Measurements from ENCODE around the gene INTS6. TPM values are rescaled to one million over a fixed set of nuclear protein-coding genes. Genes with fewer than 3 reads are reported as not detected.

The INTS6 gene
- total RNA-seq, 1 experiment from 2014 or later, result 26.6 TPM

- TF ChIP-seq EZH2 (IDR thresholded peaks at IDR 0.05; ENCODE audit: low read length, unreplicated experiment) (no peak), EZH2phosphoT487 (IDR thresholded peaks at IDR 0.05; ENCODE audit: borderline replicate concordance, low read length) (no peak), CTCF (conservative IDR thresholded peaks at IDR 0.05; ENCODE audit: low read depth, low read length) (no peak)
- CTCF ChIA-PET, result no interaction called here
- Histone ChIP-seq H3K79me2 (ENCODE audit: low read length) (no peaks in the 10 kb centered on the region), H3K4me1 (ENCODE audit: insufficient read depth, low read length) (no peaks in the 10 kb centered on the region), H3K9me2 (replicated peaks; ENCODE audit: low read length) (no peaks in the 10 kb centered on the region), H4K20me1 (ENCODE audit: low read length) (no peaks in the 10 kb centered on the region), H2AFZ (ENCODE audit: low read length) (no peak overlapping the region), H3K27me3 (ENCODE audit: low read length) (no peaks in the 10 kb centered on the region), H3K9me3 (ENCODE audit: low read length) (no peaks in the 10 kb centered on the region), H3F3A (ENCODE audit: low read length, unreplicated experiment) (no peaks in the 10 kb centered on the region), H3K4me2 (ENCODE audit: low read length) (no peak overlapping the region), H3K9ac (ENCODE audit: low read length) (no peak overlapping the region), H3K4me3 (ENCODE audit: low read length) (no peak overlapping the region), H3K36me3 (ENCODE audit: low read depth, low read length) (no peaks in the 10 kb centered on the region; the same call in 1 of the 2 replicates), H3K27ac (ENCODE audit: low read length) (no peak overlapping the region)
- intact Hi-C loops (cut with micrococcal nuclease), result no loop called here
- DNase-seq, result no peak
- ATAC-seq, result no peak
- POLR2A ChIA-PET (ENCODE audit: unreplicated experiment), result no interaction called here
- BruUV-seq (replicated peaks), result no TSS peak
These were observed 94.8 kb downstream of the INTS6 start for GRCh38 chr13:51357928-51358595.

GRCh38 chr13:51355217-51355616 lies 97.6 kb downstream of the INTS6 start:
- H3K27ac ChIP-seq (ENCODE audit: low read length), result no peak overlapping the region
- H3K4me1 ChIP-seq (ENCODE audit: insufficient read depth, low read length), result no peaks in the 10 kb centered on the region
- intact Hi-C loops (cut with micrococcal nuclease), result no loop called here
- TF ChIP-seq CTCF (conservative IDR thresholded peaks at IDR 0.05; ENCODE audit: low read depth, low read length) (no peak), EZH2 (IDR thresholded peaks at IDR 0.05; ENCODE audit: low read length, unreplicated experiment) (no peak)
- no peaks in the 10 kb centered on the region for H3K27me3 ChIP-seq (ENCODE audit: low read length)
- no peaks in the 10 kb centered on the region for H3K79me2 ChIP-seq (ENCODE audit: low read length)
- DNase-seq (no peak), ATAC-seq (no peak)
- no peak overlapping the region for H2AFZ ChIP-seq (ENCODE audit: low read length)
- POLR2A ChIA-PET (ENCODE audit: unreplicated experiment), result no interaction called here
- H4K20me1 ChIP-seq (ENCODE audit: low read length), result no peaks in the 10 kb centered on the region
- no peaks in the 10 kb centered on the region for H3K36me3 ChIP-seq (ENCODE audit: low read depth, low read length)
- H3K9me3 ChIP-seq (ENCODE audit: low read length), result no peaks in the 10 kb centered on the region
- H3F3A ChIP-seq (ENCODE audit: low read length, unreplicated experiment), result no peaks in the 10 kb centered on the region
- no peak overlapping the region for H3K9ac ChIP-seq (ENCODE audit: low read length)
- H3K4me3 ChIP-seq (ENCODE audit: low read length), result no peak overlapping the region
- H3K4me2 ChIP-seq (ENCODE audit: low read length), result no peak overlapping the region
- BruUV-seq (replicated peaks), result no TSS peak
- no peaks in the 10 kb centered on the region for H3K9me2 ChIP-seq (replicated peaks; ENCODE audit: low read length)
- CTCF ChIA-PET, result no interaction called here

- H3K9me2 ChIP-seq (replicated peaks; ENCODE audit: low read length), result no peaks in the 10 kb centered on the region
- H3K27ac ChIP-seq (ENCODE audit: low read length), result no peak overlapping the region
- H4K20me1 ChIP-seq (ENCODE audit: low read length), result no peaks in the 10 kb centered on the region
- H3K4me2 ChIP-seq (ENCODE audit: low read length), result no peak overlapping the region
- no peak overlapping the region for H2AFZ ChIP-seq (ENCODE audit: low read length)
- no peak for TF ChIP-seq EZH2 (IDR thresholded peaks at IDR 0.05; ENCODE audit: low read length, unreplicated experiment)
- no peak for TF ChIP-seq EZH2phosphoT487 (IDR thresholded peaks at IDR 0.05; ENCODE audit: borderline replicate concordance, low read length)
- no peak for TF ChIP-seq CTCF (conservative IDR thresholded peaks at IDR 0.05; ENCODE audit: low read depth, low read length)
- H3F3A ChIP-seq (ENCODE audit: low read length, unreplicated experiment), result no peaks in the 10 kb centered on the region
- intact Hi-C loops (cut with micrococcal nuclease), result no loop called here
- ChIA-PET POLR2A (ENCODE audit: unreplicated experiment) (no interaction called here), CTCF (no interaction called here)
- no peak overlapping the region for H3K9ac ChIP-seq (ENCODE audit: low read length)
- no peaks in the 10 kb centered on the region for H3K27me3 ChIP-seq (ENCODE audit: low read length)
- ATAC-seq (no peak), DNase-seq (no peak)
- no TSS peak for BruUV-seq (replicated peaks)
- H3K4me1 ChIP-seq (ENCODE audit: insufficient read depth, low read length), result no peaks in the 10 kb centered on the region
- H3K79me2 ChIP-seq (ENCODE audit: low read length), result no peaks in the 10 kb centered on the region
- no peaks in the 10 kb centered on the region for H3K36me3 ChIP-seq (ENCODE audit: low read depth, low read length)
- H3K9me3 ChIP-seq (ENCODE audit: low read length), result no peaks in the 10 kb centered on the region
- no peak overlapping the region for H3K4me3 ChIP-seq (ENCODE audit: low read length)
These were observed 103.8 kb downstream of the INTS6 start for GRCh38 chr13:51349016-51349415.

Data from PC-3 (cell line).